Activated gamma-delta T cell (primary cell): Measurements from ENCODE around the gene C2orf81.
"Not testable (repeated sequence)": the region's sequence is repeated elsewhere in the genome, so short reads cannot be mapped to it uniquely, and the experiment has no call there.

Source experiments
- DNase-seq: peaks from one replicate; lab custom pipeline; 2025; lab: John Stamatoyannopoulos, UW

The C2orf81 gene

DNA sequence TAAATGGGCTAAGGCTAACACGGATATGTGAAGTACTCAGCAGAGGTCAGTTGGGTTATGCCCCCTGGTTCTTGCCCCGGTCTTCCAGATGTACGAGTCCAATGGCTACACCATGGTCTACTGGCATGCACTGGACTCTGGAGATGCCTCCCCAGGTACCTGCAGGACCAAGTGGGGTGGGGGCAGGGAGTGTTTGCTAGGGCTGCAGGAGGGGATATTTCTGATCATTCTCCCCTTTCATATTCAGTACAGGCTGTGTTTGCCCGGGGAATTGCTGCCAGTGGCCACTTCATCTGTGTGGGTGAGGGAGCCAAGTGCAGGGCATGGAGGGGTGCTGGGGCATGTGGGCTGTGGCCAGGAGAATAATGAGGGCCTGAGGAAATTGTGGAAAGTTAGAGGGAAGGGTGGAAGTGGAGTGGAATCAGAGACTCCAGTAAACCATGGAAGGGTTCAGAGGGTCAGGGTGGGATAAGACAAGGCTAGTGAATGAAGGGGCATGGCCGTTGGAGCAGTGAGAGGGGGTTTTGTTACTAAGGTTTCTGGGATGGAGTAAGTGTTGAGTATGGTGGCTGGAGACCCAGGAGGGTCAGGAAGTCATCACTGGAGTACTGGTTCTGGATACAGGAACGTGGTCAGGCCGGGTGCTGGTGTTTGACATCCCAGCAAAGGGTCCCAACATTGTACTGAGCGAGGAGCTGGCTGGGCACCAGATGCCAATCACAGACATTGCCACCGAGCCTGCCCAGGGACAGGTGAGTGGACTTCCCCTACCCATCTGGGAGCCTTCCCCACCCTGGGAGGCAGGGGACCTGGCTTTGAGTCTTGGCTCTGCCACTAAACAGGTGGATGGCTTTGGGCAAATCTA is 2.0 kb upstream of the C2orf81 start:
- no peak for DNase-seq

GRCh38 chr2:74420443-74421103 is 846 bp downstream of the C2orf81 start:
- DNase-seq: not testable (repeated sequence)

GRCh38 chr2:74420006-74420405 is 1.4 kb downstream of the C2orf81 start:
- no peak for DNase-seq

GRCh38 chr2:74419345-74419744 is 2.1 kb downstream of the C2orf81 start:
- DNase-seq: no peak

- DNase-seq: no peak
These were observed 3.1 kb downstream of the C2orf81 start for GRCh38 chr2:74418312-74418711.

DNA sequence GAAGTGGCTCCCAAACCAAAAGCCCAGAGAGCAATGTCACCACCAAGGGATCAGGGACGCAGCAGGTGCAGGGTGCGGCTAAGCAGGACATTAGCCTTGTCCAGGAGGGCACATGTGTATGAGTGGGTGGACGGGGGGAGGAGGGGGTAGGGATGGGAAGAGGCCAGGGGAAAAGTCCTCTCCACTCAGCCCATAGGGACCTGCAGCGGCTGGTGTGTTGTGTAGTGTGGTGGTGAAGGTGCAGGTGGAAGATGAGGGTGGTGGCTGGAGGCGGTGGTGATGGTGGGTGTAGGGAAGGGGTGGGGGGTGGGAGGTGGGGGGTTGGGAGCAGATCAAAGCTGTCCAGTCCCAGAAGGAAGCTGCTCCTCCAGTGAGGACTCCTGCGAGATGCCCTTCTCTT is 3.7 kb downstream of the C2orf81 start:
- no peak for DNase-seq

- no peak for DNase-seq
These were observed 4.2 kb downstream of the C2orf81 start for GRCh38 chr2:74417197-74417596.

DNA sequence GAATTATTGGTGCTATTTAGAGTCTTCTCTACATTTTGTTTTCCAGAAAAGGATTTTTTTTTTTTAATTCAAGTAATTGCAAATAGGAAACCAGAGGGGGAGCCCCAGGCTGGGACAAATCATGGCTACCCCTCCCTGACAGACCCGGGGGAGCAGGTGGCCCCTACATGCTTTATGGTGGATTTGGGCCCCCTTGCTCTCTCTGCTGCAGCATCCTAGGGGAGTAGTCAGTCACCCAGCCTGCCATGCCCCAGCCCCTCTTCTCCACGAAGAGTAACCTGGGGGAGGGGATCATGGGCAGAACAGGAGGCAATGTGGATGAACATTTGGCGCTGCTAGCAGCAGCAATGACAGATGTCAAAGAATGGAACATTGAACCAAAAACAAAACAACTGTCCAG is 4.6 kb downstream of the C2orf81 start:
- DNase-seq: no peak

DNA sequence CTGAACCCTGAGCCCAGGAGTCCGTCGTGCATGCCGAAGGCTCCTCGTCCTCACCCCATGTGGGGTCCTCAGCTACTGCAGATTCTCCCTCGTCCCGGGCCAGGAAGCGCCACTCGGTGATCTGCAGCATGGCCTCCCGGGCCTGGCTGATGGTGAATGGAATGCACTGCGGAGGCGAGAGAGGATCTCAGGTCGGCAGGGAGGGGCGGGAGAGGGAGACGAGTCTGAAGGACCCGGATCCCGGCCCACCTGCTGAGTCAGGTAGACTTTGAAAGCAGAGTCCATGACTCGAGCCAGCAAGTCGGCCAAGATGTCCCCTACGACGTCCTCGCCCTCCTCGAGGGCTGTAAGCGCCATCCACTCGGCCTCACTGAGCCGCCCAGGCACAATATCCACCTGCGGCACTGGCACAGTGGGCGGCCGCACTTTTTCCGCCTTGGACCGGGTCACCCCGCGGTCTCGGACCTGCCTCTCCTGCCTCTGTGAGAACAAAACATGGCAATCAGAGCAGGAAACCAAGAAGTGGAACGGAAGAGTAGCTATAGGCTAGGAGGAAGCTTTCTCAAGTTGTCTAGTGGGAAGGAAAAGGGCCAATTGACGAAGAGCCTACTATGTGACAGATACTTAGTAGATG is 5.5 kb downstream of the C2orf81 start:
- no peak for DNase-seq

GRCh38 chr2:74414881-74415761 is 6.3 kb downstream of the C2orf81 start:
- no peak for DNase-seq

GRCh38 chr2:74414441-74414840 is 7.0 kb downstream of the C2orf81 start:
- DNase-seq: no peak

GRCh38 chr2:74413001-74413698 is 8.3 kb downstream of the C2orf81 start:
- DNase-seq: no peak

- no peak for DNase-seq
These were observed 13.7 kb downstream of the C2orf81 start for GRCh38 chr2:74407682-74408081.

DNA sequence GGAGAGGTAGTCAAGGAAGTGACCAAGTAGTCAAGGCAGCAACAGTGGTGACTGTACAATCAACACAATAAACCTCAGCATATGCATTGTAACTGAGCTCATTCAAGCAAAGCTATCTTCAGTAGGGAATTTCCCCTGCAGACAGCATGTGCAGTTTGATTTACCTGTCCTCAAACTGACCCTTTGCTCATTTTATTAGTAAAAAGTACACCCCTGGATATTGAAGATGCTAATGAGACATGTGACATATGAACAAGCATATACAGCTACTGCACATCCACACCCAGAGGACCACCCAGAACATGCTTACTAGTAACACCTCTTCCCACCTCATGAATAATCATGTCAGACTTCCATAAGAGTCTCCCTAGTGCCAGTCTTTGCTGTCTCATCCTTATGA is 15.4 kb downstream of the C2orf81 start:
- DNase-seq: no peak

- DNase-seq: no peak
These were observed 19.5 kb downstream of the C2orf81 start for GRCh38 chr2:74401891-74402290.

- no peak for DNase-seq
These were observed 21.6 kb downstream of the C2orf81 start for GRCh38 chr2:74399785-74400184.

DNA sequence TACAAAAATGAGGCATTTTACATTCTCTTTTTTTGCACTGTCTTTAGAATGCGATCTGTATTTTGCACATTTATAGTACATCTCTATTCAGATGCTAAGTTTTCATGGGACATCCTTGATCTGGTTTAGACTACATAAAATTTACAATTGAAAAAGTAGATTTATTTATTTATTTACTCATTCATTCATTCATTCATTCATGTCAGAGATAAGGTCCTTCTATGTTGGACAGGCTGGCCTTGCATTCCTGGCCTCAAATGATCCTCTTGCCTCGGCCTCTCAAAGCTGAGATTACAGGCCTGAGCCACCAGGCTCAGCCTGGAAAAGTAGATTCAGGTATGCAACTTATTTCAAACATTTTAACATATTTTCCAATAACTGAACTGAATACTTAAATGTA is 25.3 kb downstream of the C2orf81 start:
- DNase-seq: no peak

- no peak for DNase-seq
These were observed 27.9 kb downstream of the C2orf81 start for GRCh38 chr2:74393525-74393924.

GRCh38 chr2:74392449-74392743 is 29.0 kb downstream of the C2orf81 start:
- no peak for DNase-seq

- peak; percentile 72 for DNase-seq
These were observed 29.6 kb downstream of the C2orf81 start for GRCh38 chr2:74391580-74392448.

DNA sequence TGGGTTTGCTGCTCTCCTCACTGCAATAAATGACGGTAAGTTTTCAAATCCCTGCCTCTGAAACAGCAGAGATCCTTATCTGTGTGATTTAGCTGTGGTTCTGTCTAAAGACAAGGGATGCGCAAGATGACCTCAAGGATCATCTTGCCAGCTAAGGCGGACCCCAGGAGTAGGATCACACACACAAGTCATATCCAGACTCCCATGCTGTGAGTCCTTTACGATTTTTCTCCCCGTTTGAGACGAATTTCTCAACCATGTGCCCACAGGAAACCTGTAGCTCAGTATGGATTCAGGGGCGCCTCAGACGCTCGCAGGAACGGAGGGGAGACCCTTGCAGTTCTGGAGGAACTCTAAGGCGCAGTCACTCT is 30.2 kb downstream of the C2orf81 start:
- DNase-seq: no peak
